ENCODE data around the gene ITGB7. TPM values are rescaled to one million over a fixed set of nuclear protein-coding genes. Genes with fewer than 3 reads are reported as not detected.
"Not testable (repeated sequence)": the region's sequence is repeated elsewhere in the genome, so short reads cannot be mapped to it uniquely, and the experiment has no call there.

The ITGB7 gene
- total RNA-seq, 1 experiment from 2014 or later: 1.1 TPM

DNA sequence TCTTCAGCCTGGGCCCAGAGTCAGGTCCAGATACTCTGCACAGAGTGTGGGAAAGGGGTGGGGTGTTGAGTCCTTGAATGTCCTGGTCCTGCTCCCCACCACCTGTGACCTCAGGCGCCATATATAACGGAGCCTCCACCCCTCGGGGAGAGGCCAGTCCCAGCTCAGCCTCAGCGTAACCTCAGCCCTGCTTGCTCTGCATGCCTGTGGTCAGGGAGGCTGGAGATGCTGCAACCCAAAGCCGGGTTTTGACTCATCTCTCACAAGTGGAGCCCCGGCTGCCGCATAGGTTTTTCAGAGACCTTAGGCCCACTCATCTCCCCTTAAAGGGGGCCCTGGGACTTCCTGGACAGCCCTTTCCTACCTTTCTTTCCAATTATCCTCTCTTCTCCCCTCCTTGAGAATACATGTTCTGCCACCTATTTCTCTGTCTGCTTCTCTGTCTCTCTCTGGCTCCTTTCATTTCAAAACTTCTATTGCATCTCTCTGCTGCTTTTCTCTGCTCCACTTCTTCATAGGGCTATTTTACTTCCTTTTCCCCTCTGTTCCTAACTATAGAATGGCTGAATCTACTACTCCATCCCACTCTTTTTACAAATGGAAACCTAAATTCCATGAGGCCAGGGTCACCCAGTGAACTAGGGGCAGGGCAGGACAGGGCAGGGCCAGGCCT is 1.2 kb downstream of the ITGB7 start:
- Mint-ChIP-seq H3K27ac (ENCODE audit: unreplicated experiment) (no peak overlapping the region), H3K36me3 (ENCODE audit: insufficient read depth, unreplicated experiment) (no peaks in the 10 kb centered on the region), H3K4me3 (ENCODE audit: unreplicated experiment) (no peak overlapping the region), H3K9me3 (ENCODE audit: unreplicated experiment) (no peaks in the 10 kb centered on the region), H3K4me1 (ENCODE audit: low read depth, unreplicated experiment) (no peaks in the 10 kb centered on the region), H3K27me3 (ENCODE audit: insufficient read depth, unreplicated experiment) (no peaks in the 10 kb centered on the region)
- TF ChIP-seq, protein P1, sequence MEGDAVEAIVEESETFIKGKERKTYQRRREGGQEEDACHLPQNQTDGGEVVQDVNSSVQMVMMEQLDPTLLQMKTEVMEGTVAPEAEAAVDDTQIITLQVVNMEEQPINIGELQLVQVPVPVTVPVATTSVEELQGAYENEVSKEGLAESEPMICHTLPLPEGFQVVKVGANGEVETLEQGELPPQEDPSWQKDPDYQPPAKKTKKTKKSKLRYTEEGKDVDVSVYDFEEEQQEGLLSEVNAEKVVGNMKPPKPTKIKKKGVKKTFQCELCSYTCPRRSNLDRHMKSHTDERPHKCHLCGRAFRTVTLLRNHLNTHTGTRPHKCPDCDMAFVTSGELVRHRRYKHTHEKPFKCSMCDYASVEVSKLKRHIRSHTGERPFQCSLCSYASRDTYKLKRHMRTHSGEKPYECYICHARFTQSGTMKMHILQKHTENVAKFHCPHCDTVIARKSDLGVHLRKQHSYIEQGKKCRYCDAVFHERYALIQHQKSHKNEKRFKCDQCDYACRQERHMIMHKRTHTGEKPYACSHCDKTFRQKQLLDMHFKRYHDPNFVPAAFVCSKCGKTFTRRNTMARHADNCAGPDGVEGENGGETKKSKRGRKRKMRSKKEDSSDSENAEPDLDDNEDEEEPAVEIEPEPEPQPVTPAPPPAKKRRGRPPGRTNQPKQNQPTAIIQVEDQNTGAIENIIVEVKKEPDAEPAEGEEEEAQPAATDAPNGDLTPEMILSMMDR (IDR thresholded peaks at IDR 0.05; ENCODE audit: insufficient read depth in 1 of 2, low read depth in 1 of 2, low read length in 1 of 2, severe bottlenecking in 1 of 2, unreplicated experiment in 1 of 2): no peak
- DNase-seq: no peak
- Histone ChIP-seq H3K27me3 (replicated peaks; ENCODE audit: control insufficient read depth, insufficient read depth, low read length) (no peaks in the 10 kb centered on the region), H3K4me3 (ENCODE audit: low read depth, low read length) (no peak overlapping the region), H3K9me3 (no peaks in the 10 kb centered on the region), H3K36me3 (ENCODE audit: control insufficient read depth, insufficient read depth, low read length) (no peaks in the 10 kb centered on the region), H3K4me1 (no peaks in the 10 kb centered on the region)
- ChIA-PET CTCF (interaction anchor here (0.8 kb wide), 1 partner anchor 89 kb away, joined by 4 read pairs; the partner anchor contains the start of gene PFDN5), POLR2A (no interaction called here)
- no TSS peak for BruUV-seq (replicated peaks)
- intact Hi-C loops (cut with micrococcal nuclease; ENCODE audit: unreplicated experiment): no loop called here

DNA sequence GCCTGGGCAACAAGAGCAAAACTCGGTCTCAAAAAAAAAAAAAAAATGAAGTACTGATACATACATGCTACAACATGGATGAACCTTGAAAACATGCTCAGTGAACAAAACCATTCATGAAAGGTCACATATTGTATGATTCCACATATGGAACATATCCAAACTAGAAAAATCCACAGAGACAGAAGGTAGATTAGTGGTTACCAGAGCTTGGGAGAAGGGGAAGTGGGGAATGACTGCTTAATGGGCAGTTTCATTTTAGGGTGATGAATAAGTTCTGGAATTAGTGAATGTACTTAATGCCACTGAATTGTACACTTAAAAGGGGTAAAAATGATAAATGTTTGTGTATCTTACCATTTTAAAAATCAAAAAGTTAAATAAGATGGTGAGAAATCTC is 2.7 kb downstream of the ITGB7 start:
- Mint-ChIP-seq H3K4me3 (ENCODE audit: unreplicated experiment) (no peak overlapping the region), H3K4me1 (ENCODE audit: low read depth, unreplicated experiment) (no peaks in the 10 kb centered on the region), H3K9me3 (ENCODE audit: unreplicated experiment) (no peaks in the 10 kb centered on the region), H3K27me3 (ENCODE audit: insufficient read depth, unreplicated experiment) (no peaks in the 10 kb centered on the region), H3K36me3 (ENCODE audit: insufficient read depth, unreplicated experiment) (no peaks in the 10 kb centered on the region), H3K27ac (ENCODE audit: unreplicated experiment) (no peak overlapping the region)
- CTCF ChIA-PET: interaction anchor here (0.7 kb wide), 1 partner anchor 310 kb away, joined by 3 read pairs; no protein-coding TSS in a partner anchor
- Histone ChIP-seq H3K9me3 (no peaks in the 10 kb centered on the region), H3K36me3 (ENCODE audit: control insufficient read depth, insufficient read depth, low read length) (no peaks in the 10 kb centered on the region), H3K4me1 (no peaks in the 10 kb centered on the region), H3K27me3 (replicated peaks; ENCODE audit: control insufficient read depth, insufficient read depth, low read length) (no peaks in the 10 kb centered on the region), H3K4me3 (ENCODE audit: low read depth, low read length) (no peak overlapping the region)
- DNase-seq: no peak
- TF ChIP-seq, protein P1 (IDR thresholded peaks at IDR 0.05; ENCODE audit: insufficient read depth in 1 of 2, low read depth in 1 of 2, low read length in 1 of 2, severe bottlenecking in 1 of 2, unreplicated experiment in 1 of 2): no peak
- POLR2A ChIA-PET: no interaction called here
- intact Hi-C loops (cut with micrococcal nuclease; ENCODE audit: unreplicated experiment): no loop called here
- BruUV-seq (replicated peaks): no TSS peak

DNA sequence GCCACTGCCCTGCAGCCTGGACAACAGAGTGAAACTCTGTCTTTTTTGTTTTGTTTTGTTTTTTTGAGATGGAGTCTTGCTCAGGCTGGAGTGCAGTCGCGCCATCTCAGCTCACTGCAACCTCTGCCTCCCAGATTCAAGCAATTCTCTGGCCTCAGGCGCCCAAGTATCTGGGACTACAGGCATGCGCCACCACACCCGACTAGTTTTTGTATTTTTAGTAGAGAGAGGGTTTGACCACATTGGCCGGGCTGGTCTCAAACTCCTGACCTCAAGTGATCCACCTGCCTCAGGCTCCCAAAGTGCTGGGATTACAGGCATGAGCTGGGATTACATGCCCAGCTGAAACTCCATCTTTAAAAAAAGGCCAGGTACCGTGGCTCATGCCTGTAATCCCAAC is 4.7 kb downstream of the ITGB7 start:
- H3K27me3 Mint-ChIP-seq (ENCODE audit: insufficient read depth, unreplicated experiment); H3K27ac Mint-ChIP-seq (ENCODE audit: unreplicated experiment); POLR2A ChIA-PET; H3K4me1 Mint-ChIP-seq (ENCODE audit: low read depth, unreplicated experiment); H3K4me1 ChIP-seq; H3K4me3 ChIP-seq (ENCODE audit: low read depth, low read length); BruUV-seq (replicated peaks); H3K36me3 ChIP-seq (ENCODE audit: control insufficient read depth, insufficient read depth, low read length); H3K36me3 Mint-ChIP-seq (ENCODE audit: insufficient read depth, unreplicated experiment); intact Hi-C loops (cut with micrococcal nuclease; ENCODE audit: unreplicated experiment); H3K4me3 Mint-ChIP-seq (ENCODE audit: unreplicated experiment); H3K27me3 ChIP-seq (replicated peaks; ENCODE audit: control insufficient read depth, insufficient read depth, low read length); H3K9me3 Mint-ChIP-seq (ENCODE audit: unreplicated experiment); DNase-seq; H3K9me3 ChIP-seq: not testable (repeated sequence)
- CTCF ChIA-PET: interaction anchor here (0.7 to 1.0 kb wide), 2 partner anchors 9 to 18 kb away, joined by 3 read pairs; no protein-coding TSS in a partner anchor

Data from Caco-2 (cell line).